GM13977 (cell line): ENCODE measurements around the gene CRYGB.

Source experiments
- DNase-seq: peaks from one replicate; pipeline ENCODE4 v3.0.0; 2012; ENCODE audit warnings: low spot score
- CTCF ChIP-seq: IDR thresholded peaks from 2 replicates; pipeline ENCODE4 v1.5.1; 2012; ENCODE audit warnings: mild to moderate bottlenecking, control low read depth; ENCODE audit not compliant: insufficient read depth; ENCODE audit errors: extremely low read depth, missing control alignments
- in situ Hi-C: fragments of 300-500 bp; cut with MboI; formaldehyde crosslinking; loops from one replicate; pipeline ENCODE4 v1.12.0; 2022; ENCODE audit warnings: low sequenced_read_pairs, low pct_unique_long_range_greater_than_20kb, mixed read lengths, inconsistent platforms; ENCODE audit not compliant: unreplicated experiment

Gene CRYGB

GRCh38 chr2:208186893-208187292, 40.9 kb upstream of the CRYGB start:
- in situ Hi-C loops: no loop called here
- no peak for DNase-seq
- TF ChIP-seq CTCF: no peak

DNA sequence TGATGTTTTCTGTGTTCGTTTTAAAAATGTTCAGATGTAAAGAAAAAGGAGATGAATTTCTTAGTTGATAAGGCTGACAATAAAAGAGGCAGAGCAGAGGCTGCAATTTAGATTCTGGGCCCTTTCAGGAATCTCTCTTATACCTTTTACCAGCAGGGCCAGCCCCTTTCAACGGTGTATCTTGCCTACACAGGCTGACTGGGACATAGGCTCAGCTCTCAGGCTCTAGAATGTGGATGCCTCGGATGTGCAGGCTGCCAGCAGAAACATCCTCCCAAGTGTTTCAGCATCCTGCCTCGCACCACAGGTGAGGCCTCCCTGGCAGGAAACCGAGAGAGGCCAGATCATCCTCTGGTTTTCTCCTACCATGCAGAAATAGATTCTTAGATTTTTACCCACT, 40.5 kb upstream of the CRYGB start:
- no peak for TF ChIP-seq CTCF
- DNase-seq: no peak
- in situ Hi-C loops: no loop called here

GRCh38 chr2:208183972-208184705, 38.2 kb upstream of the CRYGB start:
- in situ Hi-C loops: no loop called here
- no peak for DNase-seq
- TF ChIP-seq CTCF: no peak

DNA sequence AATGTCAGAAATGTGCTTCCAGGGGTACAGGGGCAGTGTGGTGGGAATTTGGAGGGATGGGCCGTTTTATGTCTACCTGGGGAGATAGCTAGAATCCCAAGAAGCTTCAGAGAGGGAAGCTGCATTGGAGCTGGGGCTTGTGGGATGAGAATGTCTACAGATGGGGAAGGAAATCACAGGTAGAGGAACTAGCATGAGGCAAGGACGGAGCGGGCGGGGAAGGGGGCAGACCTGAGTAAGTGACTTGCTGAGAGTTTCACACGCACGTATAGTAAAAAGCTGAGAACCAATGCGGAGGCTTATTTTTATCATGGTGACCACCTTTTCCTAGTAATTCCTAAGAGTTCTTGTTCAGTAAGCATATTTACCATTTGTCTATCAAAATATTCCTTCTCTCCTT, 37.6 kb upstream of the CRYGB start:
- DNase-seq: no peak
- in situ Hi-C loops: no loop called here
- TF ChIP-seq CTCF: no peak

- DNase-seq: no peak
- no peak for TF ChIP-seq CTCF
- in situ Hi-C loops: no loop called here
These were observed 36.9 kb upstream of the CRYGB start for GRCh38 chr2:208182835-208183234.

GRCh38 chr2:208179028-208179609, 33.2 kb upstream of the CRYGB start:
- TF ChIP-seq CTCF: no peak
- in situ Hi-C loops: no loop called here
- no peak for DNase-seq
